IMR-90 (cell line): ENCODE results near the gene NAA38. TPM values are rescaled to one million over a fixed set of nuclear protein-coding genes. Genes with fewer than 3 reads are reported as not detected.

Source experiments
- ATAC-seq: fragments of 200-7000 bp; cut with Tn5 transposase; 2 replicates; pipeline ENCODE4 v1.9.1; 2020; ENCODE audit warnings: low read depth, mild to moderate bottlenecking, moderate library complexity
- BruUV-seq: library from RNA; stranded (reverse); fragments of 400-500 nt; replicated peaks from 2 replicates; lab custom pipeline; 2021; lab: Mats Ljungman, UMichigan
- CTCF ChIA-PET: fragments of 300-600 bp; formaldehyde crosslinking; extraction: SDS; loops from one replicate; lab custom pipeline; 2021; ENCODE audit warnings: antibody characterized with exemption; lab: Yijun Ruan, JAX
- POLR2A ChIA-PET: fragments of 300-600 bp; sonication (Branson Sonifier 250); formaldehyde crosslinking; loops from one replicate; lab custom pipeline; 2022; ENCODE audit warnings: antibody characterized with exemption; ENCODE audit not compliant: unreplicated experiment; lab: Charles Lee
- DNase-seq: peaks from one replicate; pipeline ENCODE4 v3.0.0; 2013
- H2AFZ ChIP-seq: replicated peaks from 2 replicates; pipeline ENCODE3; 2013; ENCODE audit warnings: low read length, mild to moderate bottlenecking; ENCODE audit not compliant: poor library complexity
- H2AK5ac ChIP-seq: 2 replicates; pipeline ENCODE4 v1.6.1; 2013; ENCODE audit warnings: low read depth, low read length, inconsistent platforms
- H2AK9ac ChIP-seq: replicated peaks from 2 replicates; pipeline ENCODE3; 2013; ENCODE audit warnings: mild to moderate bottlenecking, low read depth, low read length, moderate library complexity; ENCODE audit not compliant: poor library complexity
- H2BK120ac ChIP-seq: 2 replicates; pipeline ENCODE4 v1.6.1; 2013; ENCODE audit warnings: low read depth, low read length, inconsistent platforms
- H2BK15ac ChIP-seq: 3 replicates; pipeline ENCODE4 v1.6.1; 2013; ENCODE audit warnings: low read depth, low read length, inconsistent platforms
- H2BK20ac ChIP-seq: 2 replicates; pipeline ENCODE4 v1.6.1; 2013; ENCODE audit warnings: low read depth, mild to moderate bottlenecking, inconsistent platforms, low read length, moderate library complexity
- H2BK5ac ChIP-seq: 2 replicates; pipeline ENCODE4 v1.6.1; 2013; ENCODE audit warnings: mild to moderate bottlenecking, low read depth, low read length, inconsistent platforms; ENCODE audit not compliant: poor library complexity, severe bottlenecking
- H3K14ac ChIP-seq: replicated peaks from 2 replicates; pipeline ENCODE4 v1.6.1; 2013; ENCODE audit warnings: low read depth, low read length, inconsistent platforms
- H3K18ac ChIP-seq: 2 replicates; pipeline ENCODE4 v1.6.1; 2013; ENCODE audit warnings: low read depth, low read length, control low read depth
- H3K23ac ChIP-seq: 2 replicates; pipeline ENCODE4 v1.6.1; 2013; ENCODE audit warnings: low read depth, low read length, inconsistent platforms
- H3K27ac ChIP-seq: 2 replicates; pipeline ENCODE4 v1.5.1; 2013; ENCODE audit warnings: mild to moderate bottlenecking, control low read depth, low read length; ENCODE audit not compliant: insufficient read depth
- H3K27me3 ChIP-seq: 2 replicates; pipeline ENCODE4 v1.6.1; 2013; ENCODE audit warnings: low read length; ENCODE audit not compliant: control insufficient read depth, insufficient read depth
- H3K36me3 ChIP-seq: 2 replicates; pipeline ENCODE4 v1.6.1; 2013; ENCODE audit warnings: low read length, mixed read lengths; ENCODE audit not compliant: control insufficient read depth, insufficient read depth
- H3K4ac ChIP-seq: 2 replicates; pipeline ENCODE4 v1.6.1; 2013; ENCODE audit warnings: low read depth, low read length, inconsistent platforms
- H3K4me1 ChIP-seq: 2 replicates; pipeline ENCODE4 v1.6.1; 2013; ENCODE audit warnings: low read length, mixed read lengths; ENCODE audit not compliant: control insufficient read depth, insufficient read depth
- H3K4me2 ChIP-seq: 2 replicates; pipeline ENCODE4 v1.6.1; 2013; ENCODE audit warnings: low read depth, mild to moderate bottlenecking, control low read depth, low read length, moderate library complexity
- H3K4me3 ChIP-seq: 2 replicates; pipeline ENCODE4 v1.5.1; 2013; ENCODE audit warnings: low read depth, mild to moderate bottlenecking, control low read depth, low read length, moderate library complexity; ENCODE audit not compliant: insufficient read depth
- H3K56ac ChIP-seq: 2 replicates; pipeline ENCODE4 v1.6.1; 2013; ENCODE audit warnings: low read length, inconsistent platforms; ENCODE audit not compliant: insufficient read depth; ENCODE audit errors: extremely low read depth
- H3K79me1 ChIP-seq, 2 experiments: 2 replicates each; pipeline ENCODE4 v1.6.1; 2013; ENCODE audit warnings: low read length in 2 of 2, inconsistent platforms in 1 of 2, low read depth in 1 of 2
- H3K9ac ChIP-seq: 2 replicates; pipeline ENCODE4 v1.6.1; 2013; ENCODE audit warnings: low read depth, low read length, control low read depth
- H3K9me1 ChIP-seq: 2 replicates; pipeline ENCODE4 v1.6.1; 2013; ENCODE audit warnings: low read length, inconsistent platforms; ENCODE audit not compliant: insufficient read depth
- H3K9me3 ChIP-seq: 2 replicates; pipeline ENCODE4 v1.6.1; 2013; ENCODE audit warnings: low read length; ENCODE audit not compliant: control insufficient read depth, insufficient read depth
- H4K20me1 ChIP-seq: 2 replicates; pipeline ENCODE4 v1.6.1; 2013; ENCODE audit warnings: low read length, inconsistent platforms; ENCODE audit not compliant: insufficient read depth
- H4K5ac ChIP-seq: 2 replicates; pipeline ENCODE4 v1.6.1; 2013; ENCODE audit warnings: mild to moderate bottlenecking, low read depth, low read length, control low read depth
- H4K8ac ChIP-seq, 2 experiments: 2 replicates each; pipeline ENCODE4 v1.6.1; 2013; ENCODE audit warnings: low read depth in 2 of 2, low read length in 2 of 2, control low read depth in 1 of 2, inconsistent platforms in 1 of 2
- H4K91ac ChIP-seq: 2 replicates; pipeline ENCODE4 v1.6.1; 2013; ENCODE audit warnings: low read depth, low read length, inconsistent platforms; ENCODE audit not compliant: insufficient read depth
- BHLHE40 ChIP-seq: fragments of 150-350 bp; IDR thresholded peaks from 2 replicates; pipeline ENCODE4 v1.6.1; 2016; ENCODE audit warnings: mild to moderate bottlenecking, low read depth, low read length
- CHD1 ChIP-seq: IDR thresholded peaks from 2 replicates; pipeline ENCODE4 v1.6.1; 2012; ENCODE audit warnings: low read depth, low read length, improper control_type of control experiment
- FOS ChIP-seq: fragments of 150-350 bp; IDR thresholded peaks from 2 replicates; pipeline ENCODE4 v1.6.1; 2016; ENCODE audit warnings: low read depth, low read length
- MAFK ChIP-seq: IDR thresholded peaks from 2 replicates; pipeline ENCODE4 v1.6.1; 2012; ENCODE audit warnings: low read depth, low read length, improper control_type of control experiment
- MAZ ChIP-seq: IDR thresholded peaks from 2 replicates; pipeline ENCODE4 v1.6.1; 2012; ENCODE audit warnings: low read depth, mild to moderate bottlenecking, low read length, improper control_type of control experiment, moderate library complexity, borderline replicate concordance
- MXI1 ChIP-seq: IDR thresholded peaks from 2 replicates; pipeline ENCODE4 v1.6.1; 2012; ENCODE audit warnings: low read depth, mild to moderate bottlenecking, low read length, moderate library complexity, borderline replicate concordance
- NFE2L2 ChIP-seq: fragments of 150-350 bp; IDR thresholded peaks from 2 replicates; pipeline ENCODE4 v1.6.1; 2016; ENCODE audit warnings: low read depth, mild to moderate bottlenecking, low read length
- POLR2A ChIP-seq: IDR thresholded peaks from 2 replicates; pipeline ENCODE4 v1.6.1; 2012; ENCODE audit warnings: mild to moderate bottlenecking, low read depth, low read length
- RAD21 ChIP-seq: IDR thresholded peaks from 2 replicates; pipeline ENCODE4 v1.6.1; 2012; ENCODE audit warnings: low read length, improper control_type of control experiment
- RCOR1 ChIP-seq: IDR thresholded peaks from 2 replicates; pipeline ENCODE4 v1.6.1; 2012; ENCODE audit warnings: mild to moderate bottlenecking, low read length, improper control_type of control experiment; ENCODE audit not compliant: insufficient replicate concordance
- RFX5 ChIP-seq: IDR thresholded peaks from 2 replicates; pipeline ENCODE4 v1.8.0; 2012; ENCODE audit warnings: low read depth, mild to moderate bottlenecking, low read length, moderate library complexity
- SMC3 ChIP-seq: fragments of 150-350 bp; IDR thresholded peaks from 2 replicates; pipeline ENCODE4 v1.6.1; 2016; ENCODE audit warnings: low read depth, mild to moderate bottlenecking, antibody characterized with exemption, low read length, moderate library complexity
- WGBS, 2 experiments: methylation state at CpG; one replicate each; pipeline versions ENCODE4 v1.1.5 to v1.1.7; 2013; ENCODE audit warnings: missing lambda C conversion rate in 2 of 2; ENCODE audit not compliant: insufficient read length in 1 of 2; ENCODE audit errors: extremely low coverage in 2 of 2; 5-methylcytosine and 5-hydroxymethylcytosine counted together
- dilution Hi-C: fragments of 300-500 bp; cut with HindIII; formaldehyde crosslinking; loops from one replicate; pipeline ENCODE4 v1.14.3; 2018; ENCODE audit warnings: low sequenced_read_pairs; ENCODE audit not compliant: unreplicated experiment
- in situ Hi-C: fragments of 300-500 bp; cut with MboI; formaldehyde crosslinking; loops from 3 replicates; pipeline ENCODE4 v1.14.3; 2019; ENCODE audit warnings: low sequenced_read_pairs, inconsistent platforms, mixed read lengths
- intact Hi-C: fragments of 100-400 bp; cut with micrococcal nuclease; formaldehyde crosslinking; loops from 2 replicates; pipeline ENCODE4 v1.10.0; 2022
- polyA plus RNA-seq, 3 experiments: library from polyadenylated mRNA; depleted of rRNA; stranded (reverse); fragments of >200 nt; gene quantifications; 2 replicates each; pipeline ENCODE4 v1.2.3, GENCODE V29; 2012; ENCODE audit warnings: low replicate concordance in 1 of 3
- total RNA-seq: library from RNA; depleted of rRNA; stranded (reverse); fragments of >200 nt; gene quantifications from 2 replicates; pipeline ENCODE4 v1.2.3, GENCODE V29; 2012
- TF ChIP-seq, protein P1 (sequence below): fragments of 150-350 bp; IDR thresholded peaks from 2 replicates; pipeline ENCODE4 v1.6.1; 2017; ENCODE audit warnings: mild to moderate bottlenecking, antibody characterized with exemption, low read length, low read depth
- TF ChIP-seq, protein P2 (sequence below): fragments of 150-350 bp; IDR thresholded peaks from 2 replicates; pipeline ENCODE4 v1.6.1; 2016; ENCODE audit warnings: low read depth, mild to moderate bottlenecking, low read length, moderate library complexity, borderline replicate concordance
- TF ChIP-seq, protein P3 (sequence below): conservative IDR thresholded peaks from 2 replicates; pipeline ENCODE4 v1.5.1; 2012; ENCODE audit warnings: mild to moderate bottlenecking, low read depth, low read length, improper control_type of control experiment

The NAA38 gene
- total and polyA plus RNA-seq, 2 of the 4 experiments (the other 2 are of a cell fraction) = 40.7 to 76.8 TPM

DNA sequence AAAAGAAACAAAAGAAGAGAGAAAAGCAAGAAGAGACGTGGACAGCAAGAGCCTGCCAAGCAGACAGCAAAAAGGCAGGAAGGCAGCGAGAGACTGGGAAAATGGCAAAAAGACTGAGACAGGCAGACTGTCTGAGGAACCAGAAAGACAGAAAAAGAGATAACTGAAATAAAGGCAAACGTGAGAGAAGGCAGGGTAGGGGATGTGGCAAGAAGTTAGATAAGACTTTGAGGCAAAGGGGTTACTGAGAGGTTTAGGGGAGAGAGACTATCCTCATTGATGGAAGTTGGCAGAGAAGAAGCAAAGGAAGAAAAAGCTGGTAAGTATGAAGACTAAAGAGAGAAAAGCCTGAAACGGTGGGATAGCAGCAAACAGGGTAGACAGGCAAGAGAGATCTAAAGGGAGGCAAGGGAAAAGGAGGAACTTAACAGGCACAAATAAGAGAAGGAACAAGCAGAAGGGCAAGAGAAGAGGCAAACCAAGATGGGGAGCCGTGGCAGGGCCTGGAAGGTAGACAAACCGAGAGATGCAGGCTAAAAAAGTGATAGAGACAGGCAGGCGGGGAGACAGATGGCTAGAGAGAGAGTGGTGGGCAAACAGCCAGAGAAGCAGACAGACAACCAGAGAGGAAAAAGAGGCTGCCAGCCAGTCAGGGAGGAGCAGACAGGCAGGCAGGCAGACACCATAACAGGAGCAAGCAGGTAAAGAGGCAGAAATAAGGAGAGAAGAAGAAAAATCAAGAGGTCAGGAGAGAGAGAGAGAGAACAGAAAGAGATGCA lies 24.1 kb upstream of the NAA38 start:
- H2BK5ac ChIP-seq = no peak overlapping the region
- H4K5ac ChIP-seq = no peak overlapping the region
- intact Hi-C loops = no loop called here
- no peak overlapping the region for H4K8ac ChIP-seq
- WGBS, 2 experiments = 49% methylated on average over 7 of the region's 7 CpGs; no CpG with 5 or more reads in 1 of the 2 experiments
- H2BK20ac ChIP-seq = no peak overlapping the region
- H3K23ac ChIP-seq = peak overlapping the region; percentile 31; the same call in 1 of the 2 replicates
- H2BK15ac ChIP-seq = no peak overlapping the region
- no peak overlapping the region for H3K4ac ChIP-seq
- H2AK5ac ChIP-seq = no peak overlapping the region
- no peaks in the 10 kb centered on the region for H4K20me1 ChIP-seq
- H3K9me3 ChIP-seq = no peaks in the 10 kb centered on the region
- ChIA-PET POLR2A (no interaction called here), CTCF (no interaction called here)
- H3K9me1 ChIP-seq = peaks cover 5% of the 10 kb centered on the region; the same call in 1 of the 2 replicates
- no peak overlapping the region for H3K14ac ChIP-seq
- H3K27ac ChIP-seq = no peak overlapping the region
- ATAC-seq = no peak
- H3K9ac ChIP-seq = no peak overlapping the region
- H4K91ac ChIP-seq = no peak overlapping the region
- H3K4me2 ChIP-seq = no peak overlapping the region
- no TSS peak for BruUV-seq
- no peaks in the 10 kb centered on the region for H3K27me3 ChIP-seq
- DNase-seq = no peak
- H3K56ac ChIP-seq = no peak overlapping the region
- H3K4me1 ChIP-seq = peaks cover 8% of the 10 kb centered on the region
- H3K18ac ChIP-seq = no peak overlapping the region
- peaks cover 4 to 34% of the 10 kb centered on the region in 2 experiments; a peak in 3 of 4 replicates for H3K79me1 ChIP-seq
- H2AFZ ChIP-seq = no peak overlapping the region
- peaks cover 17% of the 10 kb centered on the region for H3K36me3 ChIP-seq
- in situ Hi-C loops = no loop called here
- TF ChIP-seq RCOR1 (no peak), NFE2L2 (no peak), CHD1 (no peak), MXI1 (no peak), POLR2A (no peak), RAD21 (no peak), SMC3 (no peak), MAZ (no peak), FOS (no peak), BHLHE40 (no peak), RFX5 (no peak), MAFK (no peak)
- TF ChIP-seq, protein P1, sequence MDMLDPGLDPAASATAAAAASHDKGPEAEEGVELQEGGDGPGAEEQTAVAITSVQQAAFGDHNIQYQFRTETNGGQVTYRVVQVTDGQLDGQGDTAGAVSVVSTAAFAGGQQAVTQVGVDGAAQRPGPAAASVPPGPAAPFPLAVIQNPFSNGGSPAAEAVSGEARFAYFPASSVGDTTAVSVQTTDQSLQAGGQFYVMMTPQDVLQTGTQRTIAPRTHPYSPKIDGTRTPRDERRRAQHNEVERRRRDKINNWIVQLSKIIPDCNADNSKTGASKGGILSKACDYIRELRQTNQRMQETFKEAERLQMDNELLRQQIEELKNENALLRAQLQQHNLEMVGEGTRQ = no peak
- TF ChIP-seq, protein P2, sequence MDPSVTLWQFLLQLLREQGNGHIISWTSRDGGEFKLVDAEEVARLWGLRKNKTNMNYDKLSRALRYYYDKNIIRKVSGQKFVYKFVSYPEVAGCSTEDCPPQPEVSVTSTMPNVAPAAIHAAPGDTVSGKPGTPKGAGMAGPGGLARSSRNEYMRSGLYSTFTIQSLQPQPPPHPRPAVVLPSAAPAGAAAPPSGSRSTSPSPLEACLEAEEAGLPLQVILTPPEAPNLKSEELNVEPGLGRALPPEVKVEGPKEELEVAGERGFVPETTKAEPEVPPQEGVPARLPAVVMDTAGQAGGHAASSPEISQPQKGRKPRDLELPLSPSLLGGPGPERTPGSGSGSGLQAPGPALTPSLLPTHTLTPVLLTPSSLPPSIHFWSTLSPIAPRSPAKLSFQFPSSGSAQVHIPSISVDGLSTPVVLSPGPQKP = no peak
- TF ChIP-seq, protein P3, sequence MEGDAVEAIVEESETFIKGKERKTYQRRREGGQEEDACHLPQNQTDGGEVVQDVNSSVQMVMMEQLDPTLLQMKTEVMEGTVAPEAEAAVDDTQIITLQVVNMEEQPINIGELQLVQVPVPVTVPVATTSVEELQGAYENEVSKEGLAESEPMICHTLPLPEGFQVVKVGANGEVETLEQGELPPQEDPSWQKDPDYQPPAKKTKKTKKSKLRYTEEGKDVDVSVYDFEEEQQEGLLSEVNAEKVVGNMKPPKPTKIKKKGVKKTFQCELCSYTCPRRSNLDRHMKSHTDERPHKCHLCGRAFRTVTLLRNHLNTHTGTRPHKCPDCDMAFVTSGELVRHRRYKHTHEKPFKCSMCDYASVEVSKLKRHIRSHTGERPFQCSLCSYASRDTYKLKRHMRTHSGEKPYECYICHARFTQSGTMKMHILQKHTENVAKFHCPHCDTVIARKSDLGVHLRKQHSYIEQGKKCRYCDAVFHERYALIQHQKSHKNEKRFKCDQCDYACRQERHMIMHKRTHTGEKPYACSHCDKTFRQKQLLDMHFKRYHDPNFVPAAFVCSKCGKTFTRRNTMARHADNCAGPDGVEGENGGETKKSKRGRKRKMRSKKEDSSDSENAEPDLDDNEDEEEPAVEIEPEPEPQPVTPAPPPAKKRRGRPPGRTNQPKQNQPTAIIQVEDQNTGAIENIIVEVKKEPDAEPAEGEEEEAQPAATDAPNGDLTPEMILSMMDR = no peak
- dilution Hi-C loops = no loop called here
- no peak overlapping the region for H2BK120ac ChIP-seq
- no peak overlapping the region for H3K4me3 ChIP-seq
- no peak overlapping the region for H2AK9ac ChIP-seq
